ENCODE data around the gene PDHX. TPM values are rescaled to one million over a fixed set of nuclear protein-coding genes. Genes with fewer than 3 reads are reported as not detected.
A peak's percentile ranks its signal among the peaks of the same experiment; 100 is the strongest.

The PDHX gene
- total RNA-seq, 1 experiment from 2014 or later = 64.3 TPM

GRCh38 chr11:34928960-34929680 lies 12.7 kb downstream of the PDHX start:
- H3K4me3 ChIP-seq = no peak overlapping the region
- peaks cover 57% of the 10 kb centered on the region for H3K36me3 ChIP-seq
- no peaks in the 10 kb centered on the region for H3K9me3 ChIP-seq
- DNase-seq = no peak
- no peaks in the 10 kb centered on the region for H3K27me3 ChIP-seq

- Histone ChIP-seq H3K9me3 (no peaks in the 10 kb centered on the region), H3K4me3 (no peak overlapping the region), H3K36me3 (peaks cover 62% of the 10 kb centered on the region), H3K27me3 (no peaks in the 10 kb centered on the region)
- no peak for DNase-seq
Observed at GRCh38 chr11:34929794-34930763, 13.7 kb downstream of the PDHX start.

GRCh38 chr11:34936945-34937629 lies 20.7 kb downstream of the PDHX start:
- H3K4me3 ChIP-seq = no peak overlapping the region
- no peak for DNase-seq
- H3K36me3 ChIP-seq = peaks cover 77% of the 10 kb centered on the region
- H3K9me3 ChIP-seq = peaks cover 5% of the 10 kb centered on the region
- no peaks in the 10 kb centered on the region for H3K27me3 ChIP-seq

GRCh38 chr11:34938611-34939010 lies 22.2 kb downstream of the PDHX start:
- H3K27me3 ChIP-seq = no peaks in the 10 kb centered on the region
- no peak overlapping the region for H3K4me3 ChIP-seq
- DNase-seq = no peak
- peaks cover 77% of the 10 kb centered on the region for H3K36me3 ChIP-seq
- H3K9me3 ChIP-seq = peaks cover 12% of the 10 kb centered on the region

GRCh38 chr11:34940026-34940677 lies 23.7 kb downstream of the PDHX start:
- Histone ChIP-seq H3K9me3 (peaks cover 23% of the 10 kb centered on the region), H3K27me3 (no peaks in the 10 kb centered on the region), H3K36me3 (peaks cover 79% of the 10 kb centered on the region), H3K4me3 (no peak overlapping the region)
- DNase-seq = no peak

GRCh38 chr11:34941688-34942087 lies 25.3 kb downstream of the PDHX start:
- Histone ChIP-seq H3K27me3 (no peaks in the 10 kb centered on the region), H3K36me3 (peaks cover 76% of the 10 kb centered on the region), H3K9me3 (peaks cover 24% of the 10 kb centered on the region), H3K4me3 (no peak overlapping the region)
- DNase-seq = no peak

- peaks cover 84% of the 10 kb centered on the region for H3K36me3 ChIP-seq
- DNase-seq = no peak
Observed at GRCh38 chr11:34944692-34945091, 28.3 kb downstream of the PDHX start.

GRCh38 chr11:34948696-34949095 lies 32.3 kb downstream of the PDHX start:
- no peak overlapping the region for H3K4me3 ChIP-seq
- no peaks in the 10 kb centered on the region for H3K27me3 ChIP-seq
- peaks cover 12% of the 10 kb centered on the region for H3K9me3 ChIP-seq
- H3K36me3 ChIP-seq = peaks cover 65% of the 10 kb centered on the region
- DNase-seq = peak; percentile 38

More at GRCh38 chr11:34944692-34945091, 28.3 kb downstream of the PDHX start:
- Histone ChIP-seq H3K4me3 (no peak overlapping the region), H3K27me3 (no peaks in the 10 kb centered on the region), H3K9me3 (peaks cover 24% of the 10 kb centered on the region)

- peaks cover 47% of the 10 kb centered on the region for H3K36me3 ChIP-seq
- no peak overlapping the region for H3K4me3 ChIP-seq
- no peaks in the 10 kb centered on the region for H3K27me3 ChIP-seq
- no peak for DNase-seq
- no peaks in the 10 kb centered on the region; the same call in 1 of the 2 replicates for H3K9me3 ChIP-seq
Observed at GRCh38 chr11:34953955-34954354, 37.5 kb downstream of the PDHX start.

GRCh38 chr11:34957206-34957605 lies 40.8 kb downstream of the PDHX start:
- Histone ChIP-seq H3K4me3 (no peak overlapping the region), H3K36me3 (peaks cover 58% of the 10 kb centered on the region), H3K9me3 (no peaks in the 10 kb centered on the region), H3K27me3 (no peaks in the 10 kb centered on the region)
- no peak for DNase-seq

- Histone ChIP-seq H3K4me3 (no peak overlapping the region), H3K27me3 (no peaks in the 10 kb centered on the region), H3K9me3 (no peaks in the 10 kb centered on the region), H3K36me3 (peaks cover 59% of the 10 kb centered on the region)
- DNase-seq = no peak
Observed at GRCh38 chr11:34957606-34958005, 41.2 kb downstream of the PDHX start.

GRCh38 chr11:34959770-34960169 lies 43.4 kb downstream of the PDHX start:
- Histone ChIP-seq H3K36me3 (peaks cover 53% of the 10 kb centered on the region), H3K4me3 (no peak overlapping the region), H3K27me3 (no peaks in the 10 kb centered on the region), H3K9me3 (no peaks in the 10 kb centered on the region)
- no peak for DNase-seq

- no peak overlapping the region for H3K4me3 ChIP-seq
- no peaks in the 10 kb centered on the region for H3K27me3 ChIP-seq
- no peak for DNase-seq
- no peaks in the 10 kb centered on the region for H3K9me3 ChIP-seq
- peaks cover 57% of the 10 kb centered on the region for H3K36me3 ChIP-seq
Observed at GRCh38 chr11:34960277-34960676, 43.9 kb downstream of the PDHX start.

GRCh38 chr11:34962034-34962433 lies 45.6 kb downstream of the PDHX start:
- Histone ChIP-seq H3K36me3 (peaks cover 64% of the 10 kb centered on the region), H3K9me3 (no peaks in the 10 kb centered on the region), H3K27me3 (no peaks in the 10 kb centered on the region), H3K4me3 (no peak overlapping the region)
- no peak for DNase-seq

- H3K36me3 ChIP-seq = peaks cover 65% of the 10 kb centered on the region
- no peaks in the 10 kb centered on the region for H3K27me3 ChIP-seq
- H3K4me3 ChIP-seq = no peak overlapping the region
- DNase-seq = no peak
- no peaks in the 10 kb centered on the region for H3K9me3 ChIP-seq
Observed at GRCh38 chr11:34963351-34963750, 46.9 kb downstream of the PDHX start.

- DNase-seq = no peak
- no peaks in the 10 kb centered on the region for H3K9me3 ChIP-seq
- H3K27me3 ChIP-seq = no peaks in the 10 kb centered on the region
- H3K36me3 ChIP-seq = peaks cover 67% of the 10 kb centered on the region
- H3K4me3 ChIP-seq = no peak overlapping the region
Observed at GRCh38 chr11:34964610-34965331, 48.4 kb downstream of the PDHX start.

All from MG63 (cell line).